HG03108 (cell line): ENCODE results near the gene KRTAP16-1.
"Not testable (repeated sequence)": the region's sequence is repeated elsewhere in the genome, so short reads cannot be mapped to it uniquely, and the experiment has no call there.

ENCODE experiments used
- ATAC-seq: cut with Tn5 transposase; IDR thresholded peaks from one replicate; pipeline ENCODE4 v1.9.1; 2021; ENCODE audit warnings: moderate library complexity; ENCODE audit not compliant: unreplicated experiment

KRTAP16-1 gene, protein sequence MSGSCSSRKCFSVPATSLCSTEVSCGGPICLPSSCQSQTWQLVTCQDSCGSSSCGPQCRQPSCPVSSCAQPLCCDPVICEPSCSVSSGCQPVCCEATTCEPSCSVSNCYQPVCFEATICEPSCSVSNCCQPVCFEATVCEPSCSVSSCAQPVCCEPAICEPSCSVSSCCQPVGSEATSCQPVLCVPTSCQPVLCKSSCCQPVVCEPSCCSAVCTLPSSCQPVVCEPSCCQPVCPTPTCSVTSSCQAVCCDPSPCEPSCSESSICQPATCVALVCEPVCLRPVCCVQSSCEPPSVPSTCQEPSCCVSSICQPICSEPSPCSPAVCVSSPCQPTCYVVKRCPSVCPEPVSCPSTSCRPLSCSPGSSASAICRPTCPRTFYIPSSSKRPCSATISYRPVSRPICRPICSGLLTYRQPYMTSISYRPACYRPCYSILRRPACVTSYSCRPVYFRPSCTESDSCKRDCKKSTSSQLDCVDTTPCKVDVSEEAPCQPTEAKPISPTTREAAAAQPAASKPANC

DNA sequence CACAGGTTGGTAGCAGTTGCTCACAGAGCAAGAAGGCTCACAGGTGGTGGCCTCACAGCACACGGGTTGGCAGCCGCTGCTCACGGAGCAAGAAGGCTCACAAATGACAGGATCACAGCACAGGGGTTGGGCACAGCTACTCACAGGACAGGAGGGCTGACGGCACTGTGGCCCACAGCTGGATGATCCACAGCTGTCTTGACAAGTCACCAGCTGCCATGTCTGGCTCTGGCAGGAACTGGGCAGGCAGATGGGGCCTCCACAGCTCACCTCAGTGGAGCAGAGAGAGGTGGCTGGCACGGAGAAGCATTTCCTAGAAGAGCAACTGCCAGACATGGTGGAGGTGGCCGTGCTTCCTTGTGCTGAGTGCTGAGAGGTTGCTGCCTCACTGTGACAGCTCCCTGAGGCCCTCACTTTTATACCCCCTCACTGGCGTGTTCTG is at the start of gene KRTAP16-1:
Gene KRTAP16-1 (minus strand): TSS at position 392 of the 442 bp plus-strand sequence. CDS start 56 bp downstream, at position 336.
- ATAC-seq: no peak

DNA sequence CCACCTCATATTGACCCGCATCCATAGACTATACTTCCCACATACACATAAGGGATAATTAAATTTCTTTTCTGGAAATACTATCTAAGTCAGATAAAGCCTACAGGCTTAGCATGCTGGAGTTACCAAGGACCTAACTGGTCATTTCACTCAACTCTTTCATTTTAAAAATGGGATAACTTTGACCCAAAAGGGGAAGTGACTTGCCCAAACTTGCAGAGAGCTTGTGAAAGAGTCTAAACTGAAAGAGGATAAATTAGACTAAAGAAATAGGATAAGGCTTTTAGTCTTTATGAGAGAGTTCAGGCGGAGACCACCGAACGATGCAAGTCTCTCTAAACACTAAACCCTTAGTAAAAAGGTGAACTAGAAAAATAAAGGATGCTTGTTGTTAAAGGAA is 45.4 kb upstream of the KRTAP16-1 start:
- ATAC-seq: no peak

DNA sequence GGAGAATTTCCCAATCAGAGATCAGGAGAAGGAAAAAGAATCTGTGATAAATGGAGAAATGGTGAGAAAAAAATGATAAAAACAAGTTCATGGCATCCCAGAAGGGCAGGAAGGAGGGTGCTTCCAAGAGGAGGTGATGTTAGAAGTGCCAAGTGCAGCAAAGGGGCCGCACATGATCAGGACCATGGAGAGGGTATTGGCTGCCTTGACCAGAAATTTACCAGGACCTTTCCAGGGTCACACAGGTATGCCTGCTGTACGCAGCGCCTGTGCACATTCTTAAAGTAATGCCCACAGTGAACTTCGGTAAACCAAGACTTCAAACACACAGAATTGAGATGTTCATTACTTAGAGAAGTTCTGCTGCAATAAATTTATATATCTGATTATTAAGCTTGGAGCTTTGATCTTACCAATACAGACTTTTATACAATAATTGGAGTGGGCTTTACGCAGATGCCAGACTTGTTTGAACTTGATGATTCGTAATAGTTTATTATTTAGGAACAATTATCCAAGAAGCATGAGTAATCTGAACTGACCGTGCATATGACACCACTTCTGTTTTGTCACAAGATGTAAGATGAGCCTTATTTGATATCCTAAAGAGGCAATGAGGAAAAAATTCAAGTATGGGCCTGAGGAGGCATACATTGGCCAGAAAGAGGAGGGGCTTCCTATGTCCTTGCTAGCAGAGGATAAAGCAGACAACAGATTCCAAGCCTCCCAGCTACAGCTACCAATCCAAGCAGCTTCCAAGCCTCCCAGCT is 43.7 kb upstream of the KRTAP16-1 start:
- no peak for ATAC-seq

DNA sequence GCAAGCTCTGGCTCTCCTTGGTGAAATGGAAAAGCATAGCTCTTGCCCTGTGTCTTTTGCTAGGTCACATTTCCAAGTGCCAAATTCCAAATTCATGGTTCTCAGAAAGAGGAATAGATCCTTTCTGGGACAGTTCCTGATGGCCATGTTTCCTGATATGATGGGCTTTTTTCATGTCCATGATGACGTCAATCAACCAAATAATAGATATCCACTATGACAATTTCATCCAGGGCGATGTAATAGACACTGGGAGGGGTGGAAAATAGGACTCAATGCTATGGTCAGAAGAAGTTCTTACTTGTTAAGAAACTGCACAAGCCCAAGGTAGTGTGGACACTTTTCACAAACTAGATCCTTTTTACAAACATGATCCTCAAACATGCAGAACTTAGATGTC is 42.1 kb upstream of the KRTAP16-1 start:
- ATAC-seq: no peak

DNA sequence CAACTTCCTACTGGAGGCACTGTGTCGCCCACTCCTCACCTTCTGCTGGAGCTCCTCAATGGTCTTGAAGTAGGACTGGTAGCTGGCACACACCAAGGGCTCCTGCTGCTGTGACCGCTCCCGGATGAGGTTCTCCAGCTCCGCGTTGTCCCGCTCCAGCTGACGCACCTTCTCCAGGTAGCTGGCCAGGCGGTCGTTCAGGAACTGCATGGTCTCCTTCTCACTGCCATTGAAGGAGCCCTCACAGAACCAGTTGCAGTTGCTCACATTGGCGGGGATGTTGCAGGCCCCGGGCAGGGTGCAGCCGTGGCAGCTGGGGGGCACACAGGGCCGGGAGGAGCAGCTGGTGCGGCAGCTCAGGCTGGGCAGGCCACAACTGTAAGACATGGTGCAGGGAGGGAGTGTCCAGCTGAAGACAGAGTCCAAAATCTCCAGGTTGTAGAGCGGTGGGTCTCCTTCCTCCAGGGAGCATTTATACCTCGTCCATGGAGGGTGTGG is 41.3 kb upstream of the KRTAP16-1 start, which contains the start of gene KRT33A:
Gene KRT33A (minus strand): TSS at position 448 of the 498 bp plus-strand sequence. CDS start 61 bp downstream, at position 387.
- ATAC-seq: not testable (repeated sequence)

DNA sequence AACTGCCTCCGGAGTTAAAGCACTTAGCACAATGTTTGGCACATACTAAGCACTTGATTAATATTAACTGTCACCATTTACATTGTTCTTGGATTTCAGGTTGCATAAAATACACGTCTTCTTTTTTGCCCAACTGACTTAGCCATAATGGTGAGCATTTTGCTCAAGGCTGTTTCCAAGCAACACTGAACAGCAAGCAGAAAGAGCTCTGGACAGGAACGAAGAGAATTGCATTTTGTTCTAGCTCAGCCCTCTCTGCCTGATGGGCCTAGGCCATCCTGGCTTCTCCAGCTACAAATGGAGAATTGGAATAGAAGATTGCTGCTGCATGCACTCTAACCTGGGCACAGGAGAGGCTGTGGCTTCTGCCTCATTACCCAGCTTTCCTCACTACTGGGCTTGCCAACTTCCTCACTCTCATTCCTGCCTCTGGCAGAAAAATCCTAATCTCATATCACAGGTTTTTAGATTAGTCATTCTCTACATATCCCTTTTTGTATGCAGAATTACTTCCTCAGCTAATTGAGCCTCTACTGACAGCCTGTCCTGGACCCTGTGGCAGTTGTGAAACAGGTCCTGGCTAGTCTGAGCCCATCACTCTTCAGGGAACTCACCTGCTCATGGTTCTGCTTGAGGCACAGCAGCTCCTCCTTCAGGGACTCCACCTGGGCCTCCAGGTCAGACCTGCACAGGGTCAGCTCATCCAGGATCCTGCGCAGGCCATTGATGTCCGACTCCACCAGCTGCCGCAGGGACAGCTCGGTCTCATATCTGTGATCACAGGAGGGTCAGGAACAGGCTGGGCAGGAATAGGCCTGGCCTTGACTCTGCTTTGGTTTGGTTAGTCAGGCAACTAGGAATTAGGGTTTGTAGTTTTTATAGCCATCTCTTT is 39.0 kb upstream of the KRTAP16-1 start:
- ATAC-seq: no peak

DNA sequence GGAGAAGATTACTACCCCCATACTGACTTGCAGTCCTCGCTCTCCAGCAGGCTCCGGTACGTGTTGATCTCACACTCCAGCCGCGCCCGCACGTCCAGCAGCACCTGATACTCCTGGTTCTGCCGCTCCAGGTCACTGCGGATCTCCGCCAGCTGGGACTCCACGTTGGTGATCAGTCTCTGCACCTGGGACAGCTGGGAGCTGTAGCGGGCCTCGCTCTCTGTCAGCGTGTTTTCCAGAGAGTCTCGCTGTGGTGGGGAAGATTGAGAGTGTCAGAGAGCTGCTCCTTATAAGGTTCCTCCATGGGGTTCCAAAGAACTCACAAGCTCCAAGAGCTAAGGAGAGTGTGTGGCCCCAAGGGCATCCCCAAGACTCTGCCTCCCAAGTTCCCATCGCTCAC is 37.3 kb upstream of the KRTAP16-1 start:
- ATAC-seq: not testable (repeated sequence)

DNA sequence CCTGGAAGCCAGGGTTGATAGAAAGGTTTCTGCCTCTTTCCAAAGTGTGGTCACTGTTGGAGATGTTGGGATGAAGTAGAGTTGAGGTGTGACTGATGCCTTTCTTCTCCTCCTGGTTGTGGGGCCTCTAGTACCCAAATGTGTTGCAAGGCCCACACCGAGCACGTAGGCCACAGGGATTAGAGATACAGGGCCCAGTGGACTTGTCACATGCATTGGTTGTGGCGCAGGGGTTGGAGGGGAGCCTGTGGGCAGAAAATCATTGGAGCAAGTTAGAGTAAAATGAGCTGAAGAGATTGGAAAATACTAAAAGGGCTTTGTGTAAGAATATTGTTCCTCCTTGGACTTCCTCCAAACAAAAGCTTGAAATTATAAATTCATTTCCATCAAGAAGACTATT is 36.9 kb upstream of the KRTAP16-1 start:
- ATAC-seq: no peak

DNA sequence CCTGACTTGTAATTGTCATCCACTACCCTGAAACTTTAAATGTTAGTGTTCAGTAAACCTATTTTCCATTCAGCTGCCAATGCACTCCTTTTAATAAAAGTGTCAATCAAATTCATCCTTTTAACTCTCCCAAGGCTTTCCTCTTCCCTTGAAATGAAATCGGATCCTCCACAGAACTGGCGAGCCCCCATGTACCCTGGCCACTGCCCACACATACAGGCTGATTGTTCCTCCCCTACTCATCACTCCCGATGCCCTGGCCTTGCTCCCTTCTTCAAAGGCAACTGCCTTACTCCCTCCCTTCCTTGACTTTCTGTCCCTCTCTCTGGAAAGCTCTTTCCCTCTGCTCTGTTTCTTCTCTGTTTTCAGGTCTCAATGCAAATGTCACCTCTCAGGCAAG is 33.9 kb upstream of the KRTAP16-1 start:
- ATAC-seq: no peak

DNA sequence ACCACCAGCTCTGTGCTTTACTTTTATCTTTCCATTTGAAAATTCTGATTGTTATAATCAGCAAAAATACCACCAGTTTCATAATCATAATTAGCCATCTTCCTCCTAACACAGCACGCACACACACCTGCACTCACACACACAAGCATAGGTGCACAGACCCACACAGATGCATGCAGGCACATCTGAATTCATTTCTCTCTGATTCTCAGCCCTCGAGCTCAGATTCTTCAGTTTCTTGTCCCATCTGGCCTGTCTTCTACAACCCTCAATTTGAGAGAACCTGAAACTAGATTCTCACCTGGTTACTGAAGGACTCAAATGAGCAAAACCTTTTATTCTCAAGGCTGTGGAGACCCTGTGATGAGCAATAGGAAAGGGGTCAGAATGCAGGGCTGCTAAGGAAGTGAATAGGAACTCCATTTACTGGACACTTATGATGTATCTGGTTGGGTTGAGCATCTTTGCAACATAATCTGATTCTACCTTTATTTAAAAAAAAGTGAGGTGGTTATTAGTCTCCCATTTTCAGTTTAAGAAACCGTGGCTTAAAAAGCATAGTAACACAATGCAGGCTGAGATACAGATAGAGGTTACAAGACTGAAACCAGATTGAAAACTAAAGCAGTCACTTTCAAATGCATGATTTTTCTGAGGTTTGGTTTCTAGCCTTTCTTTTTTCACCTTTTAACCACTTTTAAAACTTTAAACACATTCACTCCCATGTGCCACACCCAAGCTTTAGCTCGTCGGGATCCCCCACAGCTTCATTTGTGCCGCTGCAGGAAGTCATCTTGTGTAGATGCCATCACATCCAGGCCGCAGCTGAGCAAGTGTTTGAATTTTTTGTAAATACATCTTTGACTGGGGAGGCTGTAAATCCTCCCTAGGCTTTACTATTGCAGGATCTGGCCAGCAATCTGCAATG is 32.1 kb upstream of the KRTAP16-1 start:
- ATAC-seq: peak; percentile 27

DNA sequence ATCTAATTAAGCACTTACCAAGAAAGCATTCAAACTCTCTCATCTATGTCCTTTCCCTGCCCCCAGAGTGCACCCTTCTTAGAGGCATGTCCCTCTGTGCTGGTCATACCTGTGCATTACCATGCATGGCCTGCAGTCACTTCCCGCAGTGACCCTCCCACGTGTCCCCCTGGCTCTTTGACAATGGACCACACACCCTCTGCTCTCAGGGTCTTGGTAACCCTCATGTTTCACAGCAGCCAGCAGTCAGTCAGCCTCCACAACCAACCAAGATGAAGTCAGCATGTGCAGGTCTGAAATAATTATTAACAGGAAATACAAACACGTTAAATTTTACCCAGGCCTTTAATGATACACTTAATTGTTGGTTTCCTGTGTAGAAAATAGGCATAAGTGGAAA is 31.4 kb upstream of the KRTAP16-1 start:
- peak; percentile 35 for ATAC-seq

DNA sequence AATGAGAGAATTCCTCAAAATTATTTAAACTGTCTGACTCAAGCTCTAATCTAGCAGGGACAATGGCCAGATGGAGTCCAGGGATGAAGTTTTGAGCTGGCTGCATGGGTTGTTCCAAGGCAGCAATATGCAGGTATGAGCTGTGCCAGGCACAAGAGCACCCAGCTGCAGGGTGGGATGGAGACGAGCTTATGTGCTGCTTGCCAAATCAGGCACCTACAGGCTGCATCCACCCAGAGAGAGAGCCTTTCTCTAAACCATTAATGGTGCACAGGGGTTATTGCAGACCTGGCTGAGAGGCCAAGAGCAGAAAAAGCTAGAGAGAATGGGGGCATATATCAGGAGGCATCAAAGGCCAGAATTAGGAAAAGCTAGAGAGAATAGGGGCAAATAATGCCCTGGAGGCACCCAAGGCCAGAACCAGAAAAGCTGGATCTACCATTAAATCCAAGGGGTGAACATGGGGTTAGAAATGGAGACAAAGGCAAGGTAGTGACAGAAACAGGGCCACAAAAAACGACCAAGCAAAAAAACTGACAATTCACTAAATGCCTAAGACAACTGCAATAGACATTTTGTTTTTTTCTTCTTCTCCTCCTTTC is 30.6 kb upstream of the KRTAP16-1 start:
- ATAC-seq: no peak

DNA sequence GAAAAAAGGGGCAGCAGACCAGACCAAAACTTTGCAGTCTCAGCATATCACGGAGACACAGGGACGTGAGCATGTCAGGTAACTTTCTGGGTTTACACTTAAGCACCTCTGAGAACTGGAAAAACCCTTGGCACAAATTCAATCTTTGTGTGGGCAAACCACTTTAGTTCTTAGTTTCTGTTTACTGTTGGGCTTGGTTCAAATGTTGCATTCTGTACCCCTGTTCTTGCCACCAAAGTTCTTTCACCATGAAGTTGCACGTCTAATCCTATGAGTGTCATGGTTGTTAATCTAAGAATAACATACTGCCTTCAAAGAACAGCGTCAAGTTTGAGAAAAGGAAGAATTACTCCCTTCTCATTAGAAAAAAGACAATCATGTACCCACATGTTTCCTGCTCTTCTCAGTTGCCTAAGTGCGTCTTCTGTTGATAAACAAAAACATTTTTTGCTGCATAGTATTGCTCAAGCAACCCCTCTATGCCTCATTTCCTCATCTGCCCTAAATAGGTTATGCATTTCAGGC is 29.9 kb upstream of the KRTAP16-1 start:
- no peak for ATAC-seq

DNA sequence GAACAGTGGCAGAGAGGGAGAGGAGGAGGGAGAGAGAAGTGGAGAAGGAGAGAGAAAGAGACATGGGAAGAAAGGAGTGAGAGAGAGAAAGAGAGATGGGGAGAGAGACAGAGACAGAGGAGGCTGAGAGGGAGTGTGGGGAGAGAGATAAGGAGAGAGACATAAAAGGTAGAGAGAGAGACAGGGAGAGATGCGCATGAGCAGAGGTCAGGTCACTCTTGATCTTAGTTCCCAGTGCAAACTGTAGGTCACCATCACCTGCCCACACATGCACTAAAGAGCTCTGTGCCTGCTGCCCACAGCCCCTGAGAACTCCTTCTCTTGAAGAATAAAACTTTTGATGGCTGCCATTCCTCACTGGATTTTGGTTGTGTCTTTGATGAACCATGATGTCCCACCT is 26.6 kb upstream of the KRTAP16-1 start:
- ATAC-seq: no peak

DNA sequence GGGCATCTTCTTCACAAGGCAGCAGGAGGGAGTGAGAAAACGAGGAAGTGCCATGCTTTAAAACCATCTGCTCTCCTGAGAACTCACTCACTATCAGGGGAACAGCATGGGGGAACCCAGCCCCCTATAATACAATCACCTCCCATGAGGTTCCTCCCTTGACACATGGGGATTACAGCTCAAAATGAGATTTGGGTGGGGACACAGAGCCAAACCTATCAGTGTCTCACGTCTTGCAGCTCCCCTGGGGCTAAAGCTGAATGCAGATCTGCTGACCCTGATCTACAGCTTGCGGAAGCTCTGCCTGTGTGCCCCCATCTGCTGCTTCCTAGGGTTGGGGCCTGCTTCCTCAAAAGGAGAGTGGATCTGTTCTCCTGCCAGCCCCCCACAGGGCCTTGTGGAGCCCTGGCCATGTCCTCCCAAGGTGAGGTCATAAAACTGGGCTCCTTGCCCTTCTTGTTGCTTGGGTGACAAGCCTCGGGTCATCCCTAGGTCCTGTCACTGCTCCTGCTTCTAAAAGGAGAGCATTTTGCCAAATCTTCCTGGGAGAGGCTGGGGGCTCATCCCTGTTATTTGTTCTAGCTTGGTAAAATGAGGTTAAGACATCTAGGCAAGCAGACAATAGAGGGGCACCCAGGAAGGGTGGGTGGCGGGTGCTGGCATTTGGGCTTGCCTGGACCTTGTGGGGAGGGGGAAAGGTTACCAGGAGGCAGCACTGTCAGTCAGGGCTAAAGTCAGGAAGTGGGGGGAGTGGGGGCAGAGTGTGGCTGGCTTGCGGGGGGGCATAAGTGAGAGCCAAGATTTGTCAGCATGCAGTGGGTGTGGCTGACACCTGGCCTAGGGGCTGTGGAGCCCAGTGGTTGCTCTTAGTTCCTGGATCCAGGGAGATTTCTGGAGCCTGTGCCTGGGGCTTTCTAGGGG is 25.5 kb upstream of the KRTAP16-1 start:
- no peak for ATAC-seq

DNA sequence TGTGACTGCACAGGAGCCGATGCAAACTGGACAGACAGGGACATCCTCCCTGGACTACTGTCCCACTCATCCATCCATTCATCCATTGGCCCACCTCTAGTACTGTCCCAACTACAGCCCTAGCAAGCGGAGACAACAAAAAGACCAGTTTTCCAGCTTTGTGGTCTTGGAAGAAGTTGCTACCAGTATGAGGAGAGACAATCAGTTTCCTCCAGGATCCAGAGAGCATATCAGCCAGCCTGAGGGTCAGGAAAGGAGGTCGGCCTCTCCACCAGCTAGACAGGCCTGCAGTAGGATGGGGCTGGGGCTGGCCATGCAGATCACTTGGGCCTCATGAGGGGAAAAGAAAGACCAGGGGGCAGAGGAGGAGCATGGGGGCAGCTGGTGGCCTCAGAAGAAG is 24.7 kb upstream of the KRTAP16-1 start:
- no peak for ATAC-seq

DNA sequence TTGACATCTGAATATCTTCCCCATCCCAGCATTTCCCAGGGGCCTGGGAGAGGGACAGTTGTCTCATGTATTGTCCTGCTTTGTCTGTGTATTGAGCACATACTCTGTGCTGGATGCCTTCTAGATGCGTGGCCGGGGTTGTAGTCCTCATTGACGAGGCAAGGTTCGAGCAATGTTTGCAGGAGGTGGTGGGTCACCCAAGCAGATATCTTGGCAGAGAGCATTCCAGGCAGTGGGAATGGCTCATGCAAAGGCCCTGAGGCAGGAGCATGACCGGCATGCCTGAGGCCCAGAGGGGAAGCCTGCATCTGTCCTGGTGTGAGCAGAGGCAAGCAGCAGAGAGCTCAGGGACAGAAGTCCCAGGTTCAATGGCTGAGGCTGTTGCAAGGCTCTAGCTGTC is 24.0 kb upstream of the KRTAP16-1 start:
- ATAC-seq: no peak

DNA sequence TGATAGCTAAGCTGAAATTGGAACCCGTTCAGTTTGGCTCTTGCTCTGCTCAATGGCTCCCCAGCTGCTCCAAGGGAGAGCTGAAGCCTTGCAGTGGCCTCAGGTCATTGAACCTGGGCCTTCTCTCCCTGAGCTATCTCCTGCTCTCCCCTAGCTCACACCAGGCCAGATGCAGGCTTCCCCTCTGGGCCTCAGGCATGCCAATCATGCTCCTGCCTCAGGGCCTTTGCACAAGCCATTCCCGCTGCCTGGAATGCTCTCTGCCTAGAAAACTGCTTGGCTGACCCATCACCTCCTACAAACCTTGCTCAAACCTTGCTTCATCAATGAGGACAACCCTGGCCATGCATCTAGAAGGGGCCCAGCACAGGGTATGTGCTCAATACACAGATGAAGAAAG is 23.1 kb upstream of the KRTAP16-1 start:
- ATAC-seq: no peak
